Right atrium auricular region (tissue), 2 donors: ENCODE results near the gene GABARAPL2. TPM values are rescaled to one million over a fixed set of nuclear protein-coding genes. Genes with fewer than 3 reads are reported as not detected.
"Not testable (repeated sequence)": the region's sequence is repeated elsewhere in the genome, so short reads cannot be mapped to it uniquely, and the experiment has no call there.

Experiments
- DNase-seq: peaks from one replicate; pipeline ENCODE4 v3.0.0-alpha.2; 2019; ENCODE audit warnings: low spot score
- H3K27ac ChIP-seq, 2 donors: fragments of 200-600 bp; sonication (generic); 1 replicate in 1 of 2; 2 replicates in 1 of 2; pipeline ENCODE4 v1.5.1; 2016 to 2019
- H3K27me3 ChIP-seq, 2 donors: fragments of 200-600 bp; sonication (generic); one replicate each; pipeline versions ENCODE4 v1.5.1 to v1.6.0; 2017 to 2019
- H3K36me3 ChIP-seq: fragments of 200-600 bp; sonication (generic); one replicate; pipeline ENCODE4 v1.5.1; 2016
- H3K4me1 ChIP-seq, 2 donors: fragments of 200-600 bp; sonication (generic); one replicate each; pipeline versions ENCODE4 v1.5.1 to v1.6.0; 2017 to 2019
- H3K4me3 ChIP-seq, 2 donors: fragments of 200-600 bp; sonication (generic); 1 replicate in 1 of 2; 2 replicates in 1 of 2; pipeline ENCODE4 v1.5.1; 2017 to 2019; ENCODE audit warnings: mild to moderate bottlenecking in 1 of 2, moderate library complexity in 1 of 2
- H3K9me3 ChIP-seq, 2 donors: fragments of 200-600 bp; sonication (generic); one replicate each; pipeline ENCODE4 v1.5.1; 2019
- total RNA-seq, 2 donors: library from RNA; depleted of rRNA; stranded (reverse); fragments of >200 nt; gene quantifications; one replicate each; pipeline ENCODE4 v1.1.0, GENCODE V29; 2016
- TF ChIP-seq, protein P1 (sequence below), 2 donors: fragments of 200-600 bp; sonication (generic); IDR thresholded peaks; one replicate each; pipeline ENCODE4 v1.5.1; 2019; ENCODE audit warnings: antibody characterized with exemption in 2 of 2

GABARAPL2 gene
- total RNA-seq, 2 donors from 2014 or later, result 167 to 177 TPM

DNA sequence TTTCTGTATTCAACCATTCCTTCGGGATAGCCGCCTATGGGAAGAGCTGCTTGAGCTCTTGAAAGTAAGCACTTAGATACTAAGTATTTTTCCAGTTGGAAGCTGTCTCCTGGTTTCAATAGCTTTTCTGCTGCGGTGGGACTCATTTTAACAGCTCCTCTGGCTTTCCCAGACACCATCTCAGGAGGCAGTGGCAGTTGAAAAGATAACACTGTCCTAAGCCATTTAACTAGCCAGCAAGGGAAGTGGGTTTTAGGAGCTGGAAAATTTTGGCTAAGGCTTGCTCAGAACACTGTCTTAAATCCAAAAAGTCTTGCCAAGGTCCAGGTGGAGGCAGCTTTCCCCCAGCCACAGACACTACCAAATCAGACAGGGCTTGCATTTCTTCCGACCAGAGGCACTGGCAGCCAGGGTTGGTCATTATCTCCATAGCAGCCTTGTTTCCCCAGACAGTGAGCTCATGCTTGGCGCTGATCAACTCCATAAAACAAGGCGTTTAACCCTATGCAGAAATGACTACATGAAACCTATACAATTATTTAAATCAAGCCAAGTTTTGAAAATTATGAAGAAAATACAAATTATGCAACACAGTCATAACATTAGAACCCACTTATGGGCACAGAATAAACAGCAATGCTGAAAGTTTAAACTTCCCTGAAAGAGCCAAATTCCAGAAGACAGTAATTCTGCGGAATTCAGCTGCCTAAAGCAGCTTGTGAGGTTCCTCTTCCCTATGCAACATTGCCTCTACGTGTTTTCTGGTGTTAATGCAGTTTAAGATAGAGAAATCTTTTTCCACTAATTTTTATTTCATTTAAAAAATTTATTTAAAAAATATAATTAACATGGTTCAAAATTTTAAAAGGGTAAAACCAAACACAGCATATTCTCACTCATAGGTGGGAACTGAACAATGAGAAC is 25.0 kb downstream of the GABARAPL2 start:
- peak; percentile 86 for DNase-seq
- H3K27me3 ChIP-seq, result no peaks in the 10 kb centered on the region
- H3K36me3 ChIP-seq, result no peaks in the 10 kb centered on the region
- H3K27ac ChIP-seq, result peak overlapping the region; percentile 81 to 83
- H3K4me1 ChIP-seq, result peaks cover 3 to 41% of the 10 kb centered on the region in 2 donors
- no peaks in the 10 kb centered on the region for H3K9me3 ChIP-seq
- no peak overlapping the region for H3K4me3 ChIP-seq
- TF ChIP-seq, protein P1, sequence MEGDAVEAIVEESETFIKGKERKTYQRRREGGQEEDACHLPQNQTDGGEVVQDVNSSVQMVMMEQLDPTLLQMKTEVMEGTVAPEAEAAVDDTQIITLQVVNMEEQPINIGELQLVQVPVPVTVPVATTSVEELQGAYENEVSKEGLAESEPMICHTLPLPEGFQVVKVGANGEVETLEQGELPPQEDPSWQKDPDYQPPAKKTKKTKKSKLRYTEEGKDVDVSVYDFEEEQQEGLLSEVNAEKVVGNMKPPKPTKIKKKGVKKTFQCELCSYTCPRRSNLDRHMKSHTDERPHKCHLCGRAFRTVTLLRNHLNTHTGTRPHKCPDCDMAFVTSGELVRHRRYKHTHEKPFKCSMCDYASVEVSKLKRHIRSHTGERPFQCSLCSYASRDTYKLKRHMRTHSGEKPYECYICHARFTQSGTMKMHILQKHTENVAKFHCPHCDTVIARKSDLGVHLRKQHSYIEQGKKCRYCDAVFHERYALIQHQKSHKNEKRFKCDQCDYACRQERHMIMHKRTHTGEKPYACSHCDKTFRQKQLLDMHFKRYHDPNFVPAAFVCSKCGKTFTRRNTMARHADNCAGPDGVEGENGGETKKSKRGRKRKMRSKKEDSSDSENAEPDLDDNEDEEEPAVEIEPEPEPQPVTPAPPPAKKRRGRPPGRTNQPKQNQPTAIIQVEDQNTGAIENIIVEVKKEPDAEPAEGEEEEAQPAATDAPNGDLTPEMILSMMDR (IDR thresholded peaks at IDR 0.05), result peak in 1 of 2 donors; percentile 35

GRCh38 chr16:75591927-75592326 is 25.7 kb downstream of the GABARAPL2 start:
- H3K4me1 ChIP-seq, result peaks cover 3 to 41% of the 10 kb centered on the region in 2 donors
- H3K27ac ChIP-seq, result peak overlapping the region; percentile 81 to 83

GRCh38 chr16:75593308-75593707 is 27.1 kb downstream of the GABARAPL2 start:
- peak overlapping the region in 1 of 2 donors; percentile 56 for H3K27ac ChIP-seq

More at GRCh38 chr16:75591927-75592326, 25.7 kb downstream of the GABARAPL2 start:
- H3K36me3 ChIP-seq, DNase-seq, H3K4me3 ChIP-seq, H3K9me3 ChIP-seq, H3K27me3 ChIP-seq: not testable (repeated sequence)

DNA sequence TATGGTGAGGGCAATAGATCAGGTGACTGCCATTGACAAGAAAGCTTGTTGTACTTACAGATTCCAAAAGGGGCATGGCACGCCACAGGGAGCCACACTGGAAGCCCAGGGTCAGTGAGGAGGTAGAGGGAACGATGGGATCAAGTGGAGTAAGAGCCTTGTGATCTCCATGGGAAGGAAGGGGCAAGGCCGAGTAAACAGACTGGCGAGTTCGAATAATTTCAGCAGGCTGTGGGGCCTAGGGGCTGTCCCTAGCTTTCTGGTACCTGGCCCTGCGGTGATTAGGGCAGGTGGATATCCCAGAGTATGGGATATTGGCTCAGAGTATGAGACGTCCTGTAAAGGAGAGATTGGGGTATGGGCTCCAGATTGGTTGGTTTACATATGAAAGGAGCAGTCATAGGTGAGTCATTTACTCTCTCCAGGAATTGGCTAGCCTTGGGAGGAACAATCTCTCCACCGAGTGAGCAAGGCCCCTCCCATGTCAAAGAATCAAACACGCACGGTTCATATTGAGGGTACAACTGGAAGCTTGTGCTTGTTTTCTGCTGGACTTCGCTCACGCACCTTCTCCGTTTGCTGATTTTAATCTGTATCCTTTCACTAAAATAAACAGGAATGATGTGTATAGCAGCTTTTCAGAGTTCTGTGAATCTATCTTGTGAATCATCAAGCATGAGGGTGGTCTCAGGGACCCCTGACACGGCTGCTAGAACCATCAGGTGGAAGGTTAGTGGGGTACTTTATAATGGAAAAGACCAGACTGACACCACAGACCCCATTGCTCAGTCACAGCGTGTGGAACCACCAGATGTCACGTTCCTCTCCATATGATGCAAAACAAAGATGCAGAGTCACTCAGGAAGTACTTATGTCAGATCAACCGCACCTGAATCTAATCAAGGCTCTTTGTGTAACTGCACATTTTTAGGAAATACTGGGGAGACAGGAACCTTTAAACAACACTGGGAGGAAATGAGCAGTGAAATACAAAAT is 27.9 kb downstream of the GABARAPL2 start:
- no peak overlapping the region for H3K4me3 ChIP-seq
- peaks cover 3 to 34% of the 10 kb centered on the region in 2 donors for H3K4me1 ChIP-seq
- no peaks in the 10 kb centered on the region for H3K9me3 ChIP-seq
- H3K27me3 ChIP-seq, result no peaks in the 10 kb centered on the region
- H3K27ac ChIP-seq, result peak overlapping the region; percentile 34 to 56
- TF ChIP-seq, protein P1 (IDR thresholded peaks at IDR 0.05), result no peak
- H3K36me3 ChIP-seq, result peaks cover under 1% of the 10 kb centered on the region
- no peak for DNase-seq

More at GRCh38 chr16:75593308-75593707, 27.1 kb downstream of the GABARAPL2 start:
- H3K4me1 ChIP-seq, result peaks cover 3 to 41% of the 10 kb centered on the region in 2 donors
- TF ChIP-seq, protein P1 (IDR thresholded peaks at IDR 0.05), result no peak
- no peak for DNase-seq
- no peaks in the 10 kb centered on the region for H3K9me3 ChIP-seq
- H3K27me3 ChIP-seq, result no peaks in the 10 kb centered on the region
- H3K36me3 ChIP-seq, result no peaks in the 10 kb centered on the region
- H3K4me3 ChIP-seq, result no peak overlapping the region

GRCh38 chr16:75599452-75600277 is 33.5 kb downstream of the GABARAPL2 start:
- Histone ChIP-seq H3K4me3 (no peak overlapping the region), H3K36me3 (peaks cover 46% of the 10 kb centered on the region), H3K4me1 (no peaks in the 10 kb centered on the region), H3K27me3 (no peaks in the 10 kb centered on the region), H3K27ac (no peak overlapping the region), H3K9me3 (no peaks in the 10 kb centered on the region)
- TF ChIP-seq, protein P1 (IDR thresholded peaks at IDR 0.05), result no peak
- DNase-seq, result no peak
